WTC11 (cell line): ENCODE measurements around the gene TMEM192.

Experiments used
- ATF6 ChIP-seq: sonication (generic); formaldehyde crosslinking; IDR thresholded peaks from 2 replicates; pipeline ENCODE4 v1.8.1; 2023; ENCODE audit warnings: mild to moderate bottlenecking, missing genetic modification reagents
- CTCF ChIP-seq: fragments of 200-600 bp; IDR thresholded peaks from 2 replicates; pipeline ENCODE4 v1.8.0; 2022; ENCODE audit warnings: antibody characterized with exemption
- GABPB1 ChIP-seq: sonication (generic); formaldehyde crosslinking; IDR thresholded peaks from 2 replicates; pipeline ENCODE4 v1.8.1; 2023; ENCODE audit warnings: mild to moderate bottlenecking, missing genetic modification reagents
- NFYB ChIP-seq: sonication (generic); formaldehyde crosslinking; conservative IDR thresholded peaks from 2 replicates; pipeline ENCODE4 v1.8.0; 2022; ENCODE audit warnings: low read depth, missing genetic modification reagents
- OVOL2 ChIP-seq: fragments of 250-450 bp; sonication (Bioruptor Pico); IDR thresholded peaks from 2 replicates; pipeline ENCODE4 v1.9.0; 2021; ENCODE audit warnings: mild to moderate bottlenecking, borderline replicate concordance
- SP1 ChIP-seq: sonication (generic); formaldehyde crosslinking; conservative IDR thresholded peaks from 2 replicates; pipeline ENCODE4 v1.8.1; 2022; ENCODE audit warnings: missing genetic modification reagents
- TCF7 ChIP-seq: sonication (generic); formaldehyde crosslinking; IDR thresholded peaks from 2 replicates; pipeline ENCODE4 v1.8.0; 2022; ENCODE audit warnings: mild to moderate bottlenecking, low read depth, missing genetic modification reagents, moderate library complexity
- TP53 ChIP-seq: sonication (generic); formaldehyde crosslinking; IDR thresholded peaks from 2 replicates; pipeline ENCODE4 v1.8.1; 2023; ENCODE audit warnings: mild to moderate bottlenecking, missing genetic modification reagents

DNA sequence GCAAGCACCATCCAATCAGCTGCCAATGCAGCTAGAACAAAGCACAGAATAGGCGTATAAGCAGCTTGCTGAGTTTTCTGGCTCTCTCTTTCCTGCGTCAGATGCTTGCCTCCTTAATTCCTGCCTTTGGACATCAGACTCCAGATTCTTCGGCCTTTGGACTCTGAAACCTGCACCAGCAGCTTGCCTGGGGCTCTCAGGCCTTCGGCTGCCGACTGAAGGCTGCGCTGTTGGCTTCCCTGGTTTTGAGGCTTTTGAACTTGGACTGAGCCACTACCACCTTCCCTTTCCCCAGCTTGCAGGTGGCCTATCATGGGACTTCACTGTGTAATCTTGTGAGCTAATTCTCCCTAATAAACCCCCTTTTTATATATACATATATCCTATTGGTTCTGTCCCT, 6.1 kb downstream of the TMEM192 start:
- TF ChIP-seq TCF7: no peak
- TF ChIP-seq CTCF: no peak
- TF ChIP-seq NFYB (CRISPR knock-in tag): no peak
- no peak for TF ChIP-seq TP53
- no peak for TF ChIP-seq OVOL2
- TF ChIP-seq ATF6 (CRISPR knock-in tag): no peak
- no peak for TF ChIP-seq GABPB1 (CRISPR knock-in tag)
- TF ChIP-seq SP1 (CRISPR knock-in tag): no peak
